Inferior parietal cortex (tissue), 1 donor: Measurements from ENCODE around the gene POLL.
A peak's percentile ranks its signal among the peaks of the same experiment; 100 is the strongest.
"Not testable (repeated sequence)": the region's sequence is repeated elsewhere in the genome, so short reads cannot be mapped to it uniquely, and the experiment has no call there.

Source experiments
- DNase-seq: peaks from one replicate; pipeline ENCODE4 v3.0.0-alpha.2; 2016; ENCODE audit errors: extremely low spot score

The POLL gene

GRCh38 chr10:101587725-101588653 is at the start of gene POLL, which contains the start of gene DPCD:
Gene POLL (minus strand): TSS chr10:101588257. CDS start chr10:101587360, 897 bp downstream.
Gene DPCD (plus strand): TSS chr10:101588321. CDS start chr10:101588337, 16 bp downstream.
- DNase-seq, result peak; percentile 97

- DNase-seq, result not testable (repeated sequence)
Observed at GRCh38 chr10:101633510-101633909, 45.5 kb upstream of the POLL start.

- DNase-seq, result no peak
Observed at GRCh38 chr10:101631821-101632475, 43.9 kb upstream of the POLL start.

- no peak for DNase-seq
Observed at GRCh38 chr10:101630633-101630920, 42.5 kb upstream of the POLL start.

- DNase-seq, result peak; percentile 38
Observed at GRCh38 chr10:101629837-101630632, 42.0 kb upstream of the POLL start.

GRCh38 chr10:101625821-101626412 is 37.9 kb upstream of the POLL start:
- no peak for DNase-seq

GRCh38 chr10:101624526-101625102 is 36.6 kb upstream of the POLL start:
- DNase-seq, result no peak

- DNase-seq, result no peak
Observed at GRCh38 chr10:101623528-101623927, 35.5 kb upstream of the POLL start.

- no peak for DNase-seq
Observed at GRCh38 chr10:101619983-101620382, 31.9 kb upstream of the POLL start.

- no peak for DNase-seq
Observed at GRCh38 chr10:101618871-101619270, 30.8 kb upstream of the POLL start.

- no peak for DNase-seq
Observed at GRCh38 chr10:101617824-101618568, 29.9 kb upstream of the POLL start.

GRCh38 chr10:101617102-101617823 is 29.2 kb upstream of the POLL start:
- DNase-seq, result no peak

- DNase-seq, result no peak
Observed at GRCh38 chr10:101616415-101617101, 28.5 kb upstream of the POLL start.

GRCh38 chr10:101615525-101616116 is 27.6 kb upstream of the POLL start:
- DNase-seq, result no peak

GRCh38 chr10:101614663-101615524 is 26.8 kb upstream of the POLL start:
- no peak for DNase-seq

GRCh38 chr10:101613646-101614045 is 25.6 kb upstream of the POLL start:
- DNase-seq, result no peak

GRCh38 chr10:101612872-101613271 is 24.8 kb upstream of the POLL start:
- DNase-seq, result no peak

GRCh38 chr10:101612086-101612485 is 24.0 kb upstream of the POLL start:
- no peak for DNase-seq
